H7 (cell line): ENCODE results near the gene CYRIA. TPM values are rescaled to one million over a fixed set of nuclear protein-coding genes. Genes with fewer than 3 reads are reported as not detected.
A peak's percentile ranks its signal among the peaks of the same experiment; 100 is the strongest.

Experiments
- DNase-seq: peaks from one replicate; pipeline ENCODE4 v3.0.0; 2012
- H3K27me3 ChIP-seq: 2 replicates; pipeline ENCODE4 v1.6.0; 2011; ENCODE audit warnings: mild to moderate bottlenecking, low read length; ENCODE audit not compliant: control insufficient read depth, insufficient read depth
- H3K36me3 ChIP-seq: replicated peaks from 2 replicates; pipeline ENCODE4 v1.5.1; 2011; ENCODE audit warnings: low read length; ENCODE audit not compliant: control insufficient read depth, insufficient read depth
- H3K4me3 ChIP-seq: 2 replicates; pipeline ENCODE4 v1.5.1; 2011; ENCODE audit warnings: low read depth, mild to moderate bottlenecking, control low read depth, low read length, moderate library complexity; ENCODE audit not compliant: insufficient read depth
- total RNA-seq: library from RNA; depleted of rRNA; stranded (reverse); fragments of >200 nt; shearing (Covaris generic); gene quantifications from 2 replicates; pipeline ENCODE4 v1.2.3, GENCODE V29; 2014; rRNA removed

Gene CYRIA
- total RNA-seq: 1.5 and 1.7 TPM in 2 replicates

GRCh38 chr2:16665748-16666448 lies at the start of gene CYRIA:
Gene CYRIA (minus strand): TSS chr2:16665834. CDS start chr2:16588119, 77,715 bp downstream.
- peaks cover 11% of the 10 kb centered on the region for H3K27me3 ChIP-seq
- DNase-seq: peak; percentile 89
- H3K4me3 ChIP-seq: peak within 1 kb of the TSS; percentile 57
- no peaks in the 10 kb centered on the region for H3K36me3 ChIP-seq

DNA sequence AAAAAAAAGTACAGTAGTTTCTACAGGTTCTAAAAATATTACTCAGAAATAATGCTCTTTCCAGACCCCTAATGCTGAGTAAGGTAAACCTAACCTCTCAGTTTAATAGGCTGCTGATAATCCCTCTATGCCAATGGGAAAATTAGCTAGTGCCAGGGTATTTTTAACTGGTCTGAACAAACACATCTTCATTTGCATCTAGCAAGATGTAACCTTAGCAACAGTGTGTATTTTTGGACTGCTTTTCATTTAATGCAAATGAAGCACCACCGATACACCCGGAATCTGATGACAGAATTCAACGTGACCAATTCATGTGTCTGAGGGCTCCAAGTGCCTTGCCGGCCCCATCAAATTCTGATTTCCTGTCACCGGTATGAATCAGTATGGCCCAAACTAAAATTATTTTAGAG lies 47.4 kb upstream of the CYRIA start:
- no peak for DNase-seq
- H3K4me3 ChIP-seq: no peak overlapping the region
- H3K27me3 ChIP-seq: no peaks in the 10 kb centered on the region
- H3K36me3 ChIP-seq: no peaks in the 10 kb centered on the region

DNA sequence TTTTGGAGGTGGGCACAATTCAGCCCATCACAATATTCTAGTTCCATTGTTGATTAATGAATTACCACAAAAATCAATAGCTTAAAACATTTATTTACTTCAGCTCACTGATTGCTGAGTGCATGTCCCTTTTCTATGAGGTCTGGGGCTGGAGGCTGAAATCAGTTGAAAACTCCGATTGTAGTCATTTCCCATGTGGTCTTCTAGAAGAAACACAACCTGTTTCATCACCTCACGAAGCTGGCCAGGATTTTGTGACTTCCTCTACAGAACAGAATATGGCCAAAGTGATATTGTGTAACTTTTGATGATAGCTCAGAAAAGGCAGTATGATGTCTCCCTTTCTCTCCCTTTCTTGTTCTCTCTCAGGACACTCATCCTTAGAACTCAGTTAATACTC lies 44.1 kb upstream of the CYRIA start:
- Histone ChIP-seq H3K27me3 (no peaks in the 10 kb centered on the region), H3K4me3 (no peak overlapping the region), H3K36me3 (no peaks in the 10 kb centered on the region)
- no peak for DNase-seq

DNA sequence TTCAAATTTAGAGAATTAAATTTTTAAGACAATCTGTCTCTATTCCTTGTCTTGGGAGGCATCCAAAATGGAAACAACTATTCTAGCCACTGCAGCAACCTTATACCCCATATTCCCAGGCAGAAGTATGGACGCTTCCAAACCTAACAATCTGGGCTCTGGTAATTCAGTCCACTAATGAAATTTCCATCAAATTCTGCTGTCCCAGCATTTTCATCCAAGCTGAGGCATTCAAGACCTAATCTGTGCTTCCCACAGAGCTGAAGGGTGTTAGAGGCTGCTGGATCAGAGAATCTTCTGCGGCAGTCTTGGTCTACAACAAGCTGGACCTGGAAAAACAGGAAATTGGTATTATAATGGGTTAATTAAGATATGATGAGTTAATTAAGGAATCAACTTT lies 42.5 kb upstream of the CYRIA start:
- no peak overlapping the region for H3K4me3 ChIP-seq
- DNase-seq: no peak
- H3K36me3 ChIP-seq: no peaks in the 10 kb centered on the region
- H3K27me3 ChIP-seq: no peaks in the 10 kb centered on the region

- Histone ChIP-seq H3K36me3 (no peaks in the 10 kb centered on the region), H3K27me3 (no peaks in the 10 kb centered on the region), H3K4me3 (no peak overlapping the region)
- DNase-seq: no peak
These were observed 41.5 kb upstream of the CYRIA start for GRCh38 chr2:16707014-16707623.

DNA sequence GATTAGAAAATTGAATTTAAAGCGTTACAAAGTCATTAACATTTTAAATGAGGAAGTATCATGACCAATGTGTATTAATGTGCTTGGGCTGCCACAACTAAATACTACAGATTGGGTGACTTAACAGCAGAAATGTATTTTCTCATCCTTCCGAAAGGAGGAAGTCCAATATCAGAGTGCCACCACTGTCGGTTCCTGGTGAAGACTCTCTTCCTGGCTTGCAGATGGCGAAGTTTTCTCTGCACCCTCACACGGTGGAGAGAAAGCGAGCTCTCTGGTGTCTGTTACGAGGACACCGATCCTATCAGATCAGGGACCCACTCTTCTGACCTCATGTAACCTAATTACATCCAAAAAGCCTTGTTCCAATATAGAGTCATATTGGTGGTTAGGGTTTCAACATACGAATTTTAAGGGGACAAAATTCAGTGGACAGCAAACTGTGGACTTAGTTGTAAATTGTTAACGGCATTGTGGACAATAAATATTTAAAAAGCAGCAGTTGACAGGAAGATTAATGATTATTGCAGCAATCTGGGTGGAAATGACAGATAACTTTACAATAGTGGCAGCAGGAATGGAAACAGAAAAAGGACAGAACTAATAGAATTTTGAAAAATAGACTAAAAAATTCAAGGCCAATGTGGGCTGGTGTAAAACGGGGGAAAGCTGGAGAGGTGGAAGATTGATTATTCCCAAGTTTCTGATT lies 35.1 kb upstream of the CYRIA start:
- DNase-seq: no peak
- Histone ChIP-seq H3K27me3 (no peaks in the 10 kb centered on the region), H3K36me3 (no peaks in the 10 kb centered on the region), H3K4me3 (no peak overlapping the region)

GRCh38 chr2:16693854-16694253 lies 28.2 kb upstream of the CYRIA start:
- H3K4me3 ChIP-seq: no peak overlapping the region
- H3K36me3 ChIP-seq: no peaks in the 10 kb centered on the region
- H3K27me3 ChIP-seq: no peaks in the 10 kb centered on the region
- peak; percentile 5 for DNase-seq

GRCh38 chr2:16691261-16691660 lies 25.6 kb upstream of the CYRIA start:
- no peak for DNase-seq
- no peaks in the 10 kb centered on the region for H3K27me3 ChIP-seq
- H3K4me3 ChIP-seq: no peak overlapping the region
- H3K36me3 ChIP-seq: no peaks in the 10 kb centered on the region

DNA sequence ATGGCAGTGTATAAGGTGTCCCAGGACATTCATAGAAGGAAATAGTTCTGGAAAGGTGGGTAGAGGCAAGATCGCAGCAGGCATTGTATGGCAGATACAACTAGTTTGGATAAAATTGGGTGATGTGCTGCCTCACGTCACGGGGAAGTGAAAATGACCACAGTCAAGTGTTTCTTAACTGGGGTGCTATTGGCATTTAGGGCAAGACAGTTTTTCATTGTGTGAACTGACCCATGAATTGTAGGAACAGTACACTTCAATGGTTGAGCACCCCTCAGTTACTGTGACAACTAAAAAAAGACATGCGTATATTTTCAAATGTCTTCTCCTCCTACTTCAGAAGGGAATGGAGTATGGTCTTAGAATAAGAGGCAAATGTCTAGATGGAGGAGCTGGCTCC lies 22.3 kb upstream of the CYRIA start:
- H3K36me3 ChIP-seq: no peaks in the 10 kb centered on the region
- no peak for DNase-seq
- H3K27me3 ChIP-seq: no peaks in the 10 kb centered on the region
- no peak overlapping the region for H3K4me3 ChIP-seq

DNA sequence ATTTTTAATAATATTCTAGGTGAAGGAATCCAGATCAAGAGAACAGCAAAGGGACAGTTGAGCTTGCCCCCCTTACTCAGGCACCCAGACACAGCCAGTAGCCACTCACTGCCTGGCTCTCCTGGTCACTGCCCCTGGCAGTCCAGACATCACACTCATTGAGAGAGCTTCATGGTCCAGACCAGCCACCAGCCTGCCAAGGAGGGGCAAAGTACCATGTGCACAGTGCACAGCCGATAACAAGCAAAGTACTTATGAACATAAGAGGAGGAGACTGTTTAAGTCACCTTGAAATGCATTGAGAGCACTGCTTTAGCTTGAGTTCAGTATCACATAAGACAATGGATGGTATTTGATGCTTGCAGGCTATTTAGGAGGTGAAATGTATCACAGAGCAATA lies 21.6 kb upstream of the CYRIA start:
- H3K36me3 ChIP-seq: no peaks in the 10 kb centered on the region
- no peaks in the 10 kb centered on the region for H3K27me3 ChIP-seq
- no peak for DNase-seq
- no peak overlapping the region for H3K4me3 ChIP-seq

DNA sequence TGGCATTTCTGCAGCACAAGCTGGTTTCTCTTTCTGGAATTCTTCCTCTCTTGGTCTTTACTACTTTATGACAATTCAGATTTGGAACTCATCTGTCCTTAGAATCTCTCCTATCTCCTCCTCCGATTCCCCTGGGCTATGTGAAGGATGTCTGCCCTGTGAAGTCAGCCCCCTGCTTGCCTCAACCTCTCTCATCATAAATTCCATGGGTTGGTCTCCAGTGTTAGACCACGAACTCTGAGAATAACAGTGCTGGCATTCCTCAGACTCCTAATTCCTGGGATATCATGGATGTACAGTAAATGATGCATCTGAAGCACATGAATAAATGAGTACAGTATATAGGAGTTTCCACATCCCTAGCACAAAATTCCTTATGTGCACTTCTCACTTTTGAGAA lies 21.0 kb upstream of the CYRIA start:
- no peak for DNase-seq
- no peaks in the 10 kb centered on the region for H3K27me3 ChIP-seq
- H3K36me3 ChIP-seq: no peaks in the 10 kb centered on the region
- H3K4me3 ChIP-seq: no peak overlapping the region

DNA sequence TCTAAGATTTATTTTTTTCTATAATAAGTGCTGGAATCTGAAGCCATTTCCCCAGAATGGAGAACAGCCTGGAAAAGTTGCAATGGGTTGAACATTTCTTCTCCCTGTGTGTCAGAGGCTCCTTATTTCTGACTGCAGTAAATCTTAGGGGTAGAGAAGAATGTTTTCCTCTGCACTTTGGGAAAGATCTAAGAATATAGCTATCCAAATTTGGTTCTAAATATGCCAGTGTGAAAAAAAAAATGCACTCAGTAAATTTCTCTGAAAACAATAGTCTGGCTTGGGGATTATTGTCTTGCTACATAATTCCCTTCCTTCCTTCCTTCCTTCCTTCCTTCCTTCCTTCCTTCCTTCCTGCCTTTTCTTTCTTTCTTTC lies 19.7 kb upstream of the CYRIA start:
- H3K36me3 ChIP-seq: no peaks in the 10 kb centered on the region
- no peak overlapping the region for H3K4me3 ChIP-seq
- no peak for DNase-seq
- H3K27me3 ChIP-seq: no peaks in the 10 kb centered on the region

DNA sequence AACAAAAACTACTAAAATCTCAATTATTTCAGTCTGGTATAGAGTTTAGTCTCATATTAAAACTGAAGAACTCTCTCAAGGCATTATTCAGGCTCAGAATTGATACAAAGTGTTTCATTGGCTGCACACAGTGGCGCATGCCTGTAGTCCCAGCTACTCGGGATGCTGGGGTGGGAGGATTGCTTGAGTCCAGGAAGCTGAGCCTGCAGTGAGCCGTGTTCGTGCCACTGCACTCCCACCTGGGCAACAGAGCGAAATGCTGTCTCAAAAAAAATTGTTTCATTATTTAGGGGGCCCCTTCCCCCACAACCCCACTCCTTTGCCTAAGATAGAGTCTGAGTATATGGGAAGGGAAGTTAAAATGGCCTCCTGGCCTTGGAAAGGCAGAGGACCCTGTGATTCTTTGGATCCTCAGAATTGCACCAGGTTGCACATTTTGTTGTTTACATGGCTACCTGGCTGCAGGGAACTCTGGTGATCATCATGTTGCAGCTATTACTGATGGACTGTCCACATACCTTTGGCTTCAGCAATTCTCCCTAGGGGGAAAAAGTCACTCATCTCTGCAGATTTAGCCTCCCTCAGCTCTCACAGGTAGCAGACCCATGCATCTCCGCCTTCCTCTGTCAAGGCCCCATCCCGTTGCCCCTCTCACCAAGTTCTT lies 19.2 kb upstream of the CYRIA start:
- Histone ChIP-seq H3K4me3 (no peak overlapping the region), H3K36me3 (no peaks in the 10 kb centered on the region), H3K27me3 (no peaks in the 10 kb centered on the region)
- no peak for DNase-seq

GRCh38 chr2:16683576-16683975 lies 17.9 kb upstream of the CYRIA start:
- H3K36me3 ChIP-seq: no peaks in the 10 kb centered on the region
- DNase-seq: no peak
- no peaks in the 10 kb centered on the region for H3K27me3 ChIP-seq
- no peak overlapping the region for H3K4me3 ChIP-seq
